Common myeloid progenitor, CD34-positive (primary cell): ENCODE results near the gene HIPK3.
"Not testable (repeated sequence)": the region's sequence is repeated elsewhere in the genome, so short reads cannot be mapped to it uniquely, and the experiment has no call there.

Source experiments
- CTCF ChIA-PET: fragments of 350-600 bp; sonication (Branson Sonifier 250); formaldehyde crosslinking; loops from one replicate; lab custom pipeline; 2021; ENCODE audit warnings: antibody characterized with exemption; lab: Charles Lee
- POLR2A ChIA-PET: fragments of 350-600 bp; sonication (Branson Sonifier 250); formaldehyde crosslinking; loops from one replicate; lab custom pipeline; 2021; ENCODE audit warnings: antibody characterized with exemption; lab: Charles Lee
- DNase-seq, 3 donors: peaks; one replicate each; pipeline versions ENCODE4 v3.0.0 to v3.0.0-alpha.2; 2013
- H3K27ac ChIP-seq, 2 experiments: 1 replicate in 1 of 2; 2 replicates in 1 of 2; pipeline ENCODE4 v1.7.0; 2013; ENCODE audit warnings: inconsistent platforms in 2 of 2, low read length in 2 of 2, mild to moderate bottlenecking in 2 of 2, low read depth in 1 of 2, moderate library complexity in 1 of 2; ENCODE audit not compliant: severe bottlenecking in 2 of 2, insufficient read depth in 1 of 2, poor library complexity in 1 of 2
- H3K27me3 ChIP-seq, 5 experiments: replicated peaks in 2 of 5; 1 replicate in 3 of 5; 2 replicates in 2 of 5; pipeline versions ENCODE4 v1.6.1 to v1.7.0; 2013; ENCODE audit warnings: low read length in 4 of 5, mild to moderate bottlenecking in 2 of 5, moderate library complexity in 2 of 5, inconsistent platforms in 1 of 5; ENCODE audit not compliant: insufficient read depth in 5 of 5, control insufficient read depth in 4 of 5
- H3K36me3 ChIP-seq, 4 experiments: 1 replicate in 2 of 4; 2 replicates in 2 of 4; pipeline versions ENCODE4 v1.6.1 to v1.7.0; 2013; ENCODE audit warnings: low read length in 3 of 4, control low read depth in 1 of 4, mild to moderate bottlenecking in 1 of 4; ENCODE audit not compliant: control insufficient read depth in 4 of 4, insufficient read depth in 4 of 4
- H3K4me1 ChIP-seq, 4 experiments: 1 replicate in 3 of 4; 2 replicates in 1 of 4; pipeline versions ENCODE4 v1.6.1 to v1.7.1; 2013; ENCODE audit warnings: low read length in 3 of 4, mild to moderate bottlenecking in 3 of 4, control low read depth in 1 of 4, inconsistent platforms in 1 of 4, moderate library complexity in 1 of 4; ENCODE audit not compliant: control insufficient read depth in 4 of 4, insufficient read depth in 4 of 4; ENCODE audit errors: control extremely low read depth in 1 of 4
- H3K4me3 ChIP-seq, 7 experiments: 1 replicate in 4 of 7; 2 replicates in 3 of 7; pipeline versions ENCODE4 v1.5.1 to v1.7.0; 2013; ENCODE audit warnings: mild to moderate bottlenecking in 7 of 7, low read length in 6 of 7, moderate library complexity in 6 of 7, inconsistent platforms in 2 of 7, low read depth in 2 of 7, control low read depth in 1 of 7; ENCODE audit not compliant: insufficient read depth in 4 of 7, control insufficient read depth in 1 of 7; ENCODE audit errors: extremely low read depth in 1 of 7
- H3K9me3 ChIP-seq, 5 experiments: 1 replicate in 4 of 5; 2 replicates in 1 of 5; pipeline versions ENCODE4 v1.6.1 to v1.7.1; 2013; ENCODE audit warnings: low read length in 4 of 5, mild to moderate bottlenecking in 2 of 5, inconsistent platforms in 1 of 5, low read depth in 1 of 5, moderate library complexity in 1 of 5; ENCODE audit not compliant: control insufficient read depth in 4 of 5, insufficient read depth in 2 of 5; ENCODE audit errors: control extremely low read depth in 1 of 5
- WGBS: methylation state at CpG from one replicate; pipeline ENCODE4 v1.1.5; 2013; ENCODE audit not compliant: insufficient coverage; 5-methylcytosine and 5-hydroxymethylcytosine counted together

The HIPK3 gene

GRCh38 chr11:33237039-33237597 lies 20.1 kb upstream of the HIPK3 start:
- ChIA-PET POLR2A (no interaction called here), CTCF (no interaction called here)
- no peaks in the 10 kb centered on the region for H3K36me3 ChIP-seq
- peaks cover 0 to 12% (median 6%) of the 10 kb centered on the region in 4 experiments for H3K4me1 ChIP-seq
- H3K27me3 ChIP-seq = no peaks in the 10 kb centered on the region
- H3K4me3 ChIP-seq = no peak overlapping the region
- H3K9me3 ChIP-seq = no peaks in the 10 kb centered on the region
- no peak overlapping the region for H3K27ac ChIP-seq
- no peak for DNase-seq
- WGBS = 94% methylated on average over 4 of the region's 6 CpGs

GRCh38 chr11:33242575-33242974 lies 14.6 kb upstream of the HIPK3 start:
- POLR2A ChIA-PET = no interaction called here
- H3K27me3 ChIP-seq = no peaks in the 10 kb centered on the region
- no peak for DNase-seq
- H3K36me3 ChIP-seq = no peaks in the 10 kb centered on the region
- H3K4me1 ChIP-seq = no peaks in the 10 kb centered on the region
- H3K9me3 ChIP-seq = no peaks in the 10 kb centered on the region
- CTCF ChIA-PET = interaction anchor here (1.0 kb wide), 1 partner anchor 11 kb away, joined by 3 read pairs; no protein-coding TSS in a partner anchor
- no peak overlapping the region for H3K4me3 ChIP-seq
- WGBS = 100% methylated on average over 1 of the region's 2 CpGs
- H3K27ac ChIP-seq = no peak overlapping the region

- WGBS = 99% methylated on average over 21 of the region's 35 CpGs
- H3K36me3 ChIP-seq, H3K27ac ChIP-seq, CTCF ChIA-PET, H3K4me1 ChIP-seq, H3K9me3 ChIP-seq, DNase-seq, H3K4me3 ChIP-seq, H3K27me3 ChIP-seq: not testable (repeated sequence)
- POLR2A ChIA-PET = interaction anchor here (0.6 kb wide), 1 partner anchor 109 kb away, joined by 3 read pairs; no protein-coding TSS in a partner anchor
Observed at GRCh38 chr11:33243654-33244053, 13.5 kb upstream of the HIPK3 start.

- no peaks in the 10 kb centered on the region for H3K27me3 ChIP-seq
- H3K4me3 ChIP-seq = no peak overlapping the region
- 100% methylated on average over 4 of the region's 6 CpGs for WGBS
- ChIA-PET POLR2A (interaction anchor here (0.7 kb wide), 1 partner anchor 72 kb away, joined by 3 read pairs; no protein-coding TSS in a partner anchor), CTCF (interaction anchor here (1.2 kb wide), 1 partner anchor 83 kb away, joined by 3 read pairs; no protein-coding TSS in a partner anchor)
- no peaks in the 10 kb centered on the region for H3K4me1 ChIP-seq
- H3K9me3 ChIP-seq = no peaks in the 10 kb centered on the region
- DNase-seq = no peak
- H3K27ac ChIP-seq = no peak overlapping the region
- no peaks in the 10 kb centered on the region for H3K36me3 ChIP-seq
Observed at GRCh38 chr11:33248416-33248971, 8.7 kb upstream of the HIPK3 start.

- Histone ChIP-seq H3K36me3 (no peaks in the 10 kb centered on the region), H3K4me1 (peaks cover 11 to 29% (median 16%) of the 10 kb centered on the region in 4 experiments), H3K27me3 (no peaks in the 10 kb centered on the region), H3K9me3 (no peaks in the 10 kb centered on the region), H3K4me3 (peak overlapping the region in 6 of 7 experiments; percentile 82 to 100 (median 92)), H3K27ac (peak overlapping the region; percentile 81 to 93)
- ChIA-PET POLR2A (interaction anchor here (0.9 kb wide), 1 partner anchor 68 kb away, joined by 3 read pairs; no protein-coding TSS in a partner anchor), CTCF (interaction anchor here (1.0 to 3.0 kb wide), 3 partner anchors 9 to 91 kb away, joined by 3 to 10 read pairs (median 5); no protein-coding TSS in a partner anchor)
- no peak for DNase-seq
- 78% methylated on average over 11 of the region's 12 CpGs for WGBS
Observed at GRCh38 chr11:33256031-33256812, 959 bp upstream of the HIPK3 start.

GRCh38 chr11:33256813-33257159 lies 395 bp upstream of the HIPK3 start:
- no peaks in the 10 kb centered on the region for H3K36me3 ChIP-seq
- H3K9me3 ChIP-seq = no peaks in the 10 kb centered on the region
- DNase-seq = no peak
- POLR2A ChIA-PET = interaction anchor here (0.9 kb wide), 1 partner anchor 68 kb away, joined by 3 read pairs; no protein-coding TSS in a partner anchor
- H3K4me1 ChIP-seq = peaks cover 11 to 30% (median 16%) of the 10 kb centered on the region in 4 experiments
- CTCF ChIA-PET = interaction anchor here (1.0 to 3.0 kb wide), 2 partner anchors 50 to 91 kb away, joined by 3 to 10 read pairs; no protein-coding TSS in a partner anchor
- H3K27ac ChIP-seq = peak overlapping the region; percentile 81 to 93
- H3K27me3 ChIP-seq = no peaks in the 10 kb centered on the region
- under 1% methylated on average over 13 of the region's 16 CpGs for WGBS
- H3K4me3 ChIP-seq = peak overlapping the region; percentile 82 to 100 (median 96)
